K562 (cell line): Measurements from ENCODE around the gene ZNF837. TPM values are rescaled to one million over a fixed set of nuclear protein-coding genes. Genes with fewer than 3 reads are reported as not detected.

Source experiments
- ATAC-seq: fragments of 200-7000 bp; cut with Tn5 transposase; 3 replicates; pipeline ENCODE4 v1.9.1; 2020; ENCODE audit warnings: moderate library complexity
- BruUV-seq: library from RNA; stranded (reverse); fragments of 400-500 nt; replicated peaks from 2 replicates; lab custom pipeline; 2021; lab: Mats Ljungman, UMichigan
- CTCF ChIA-PET: fragments of 300-600 bp; formaldehyde crosslinking; extraction: SDS; loops from one replicate; lab custom pipeline; 2021; ENCODE audit warnings: low intra/inter-chr PET ratio; lab: Yijun Ruan, JAX
- POLR2A ChIA-PET: fragments of 300-600, 350-650 bp; sonication (Branson Sonifier 250); formaldehyde crosslinking; extraction: SDS; loops from one replicate; lab custom pipeline; 2021; ENCODE audit warnings: antibody characterized with exemption, inconsistent platforms; lab: Yijun Ruan, JAX
- DNase-seq, 4 experiments: peaks; one replicate each; pipeline versions ENCODE4 v3.0.0 to v3.0.0-alpha.2; 2011 to 2018; ENCODE audit warnings: low spot score in 3 of 4, mixed read lengths in 3 of 4; ENCODE audit errors: extremely low read depth in 1 of 4
- FAIRE-seq: peaks from 2 replicates; lab custom pipeline; 2011; peaks lifted over from hg19 to GRCh38; lab: Jason Lieb, UNC
- H2AFZ ChIP-seq: 2 replicates; pipeline ENCODE4 v1.6.0; 2011; ENCODE audit warnings: low read depth, low read length, control low read depth, inconsistent platforms
- H3K27ac ChIP-seq: fragments of 200-600 bp; 3 replicates; pipeline ENCODE4 v1.8.0; 2011; ENCODE audit warnings: low read depth, mild to moderate bottlenecking, control low read depth, inconsistent platforms, low read length, moderate library complexity, mixed read lengths; ENCODE audit errors: extremely low read depth
- H3K27me3 ChIP-seq, 2 experiments: fragments of 300-600 bp in 1 of 2; 2 replicates in 1 of 2; 3 replicates in 1 of 2; pipeline versions ENCODE4 v1.6.0 to v1.8.0; 2011; ENCODE audit warnings: inconsistent platforms in 2 of 2, low read length in 2 of 2, mild to moderate bottlenecking in 1 of 2, mixed read lengths in 1 of 2, moderate library complexity in 1 of 2; ENCODE audit not compliant: control insufficient read depth in 2 of 2, insufficient read depth in 2 of 2
- H3K36me3 ChIP-seq: fragments of 300-600 bp; 3 replicates; pipeline ENCODE4 v1.8.0; 2011; ENCODE audit warnings: mild to moderate bottlenecking, low read length, inconsistent platforms; ENCODE audit not compliant: control insufficient read depth, insufficient read depth
- H3K4me1 ChIP-seq, 2 experiments: fragments of 200-600 bp in 1 of 2; replicated peaks in 1 of 2; 2 replicates in 1 of 2; 3 replicates in 1 of 2; pipeline versions ENCODE4 v1.5.1 to v1.8.0; 2011; ENCODE audit warnings: inconsistent platforms in 2 of 2, low read length in 2 of 2, mild to moderate bottlenecking in 1 of 2, mixed read lengths in 1 of 2, moderate library complexity in 1 of 2; ENCODE audit not compliant: control insufficient read depth in 2 of 2, insufficient read depth in 2 of 2
- H3K4me2 ChIP-seq: 2 replicates; pipeline ENCODE4 v1.6.1; 2011; ENCODE audit warnings: low read length, control low read depth, inconsistent platforms, mixed read lengths; ENCODE audit not compliant: insufficient read depth
- H3K4me3 ChIP-seq: fragments of 200-600 bp; sonication (generic), shearing (Covaris generic); 2 replicates; pipeline ENCODE4 v1.5.1; 2016; ENCODE audit warnings: control low read depth, inconsistent platforms
- H3K79me2 ChIP-seq: fragments of 200-600 bp; 3 replicates; pipeline ENCODE4 v1.8.0; 2011; ENCODE audit warnings: low read length, inconsistent platforms; ENCODE audit not compliant: control insufficient read depth, insufficient read depth
- H3K9ac ChIP-seq, 2 experiments: 2 replicates each; pipeline versions ENCODE4 v1.6.0 to v1.6.1; 2011; ENCODE audit warnings: low read depth in 2 of 2, low read length in 2 of 2, control low read depth in 1 of 2, inconsistent platforms in 1 of 2, mild to moderate bottlenecking in 1 of 2, mixed read lengths in 1 of 2; ENCODE audit not compliant: insufficient read depth in 1 of 2
- H3K9me1 ChIP-seq: one replicate; pipeline ENCODE4 v1.6.0; 2011; ENCODE audit warnings: inconsistent platforms, mild to moderate bottlenecking, low read length, moderate library complexity; ENCODE audit not compliant: control insufficient read depth, insufficient read depth
- H3K9me3 ChIP-seq: replicated peaks from 2 replicates; pipeline ENCODE4 v1.5.1; 2011; ENCODE audit warnings: low read depth, low read length, inconsistent platforms; ENCODE audit not compliant: control insufficient read depth, insufficient read depth
- H4K20me1 ChIP-seq: replicated peaks from 2 replicates; pipeline ENCODE4 v1.6.1; 2011; ENCODE audit warnings: low read length, inconsistent platforms, mixed read lengths; ENCODE audit not compliant: control insufficient read depth, insufficient read depth
- ARID4B ChIP-seq: sonication (generic); formaldehyde crosslinking; IDR thresholded peaks from 2 replicates; pipeline ENCODE4 v1.8.0; 2022; ENCODE audit warnings: mild to moderate bottlenecking, missing genetic modification reagents
- CREB5 ChIP-seq: fragments of 250-450 bp; sonication (Bioruptor Pico); IDR thresholded peaks from 2 replicates; pipeline ENCODE4 v1.5.0; 2020; ENCODE audit warnings: mild to moderate bottlenecking
- E2F1 ChIP-seq: sonication (generic); formaldehyde crosslinking; IDR thresholded peaks from 2 replicates; pipeline ENCODE4 v1.8.1; 2023; ENCODE audit warnings: mild to moderate bottlenecking, missing genetic modification reagents, moderate library complexity
- ELF4 ChIP-seq: fragments of 450-650 bp; formaldehyde crosslinking; IDR thresholded peaks from 2 replicates; pipeline ENCODE4 v1.4.0; 2022; ENCODE audit warnings: missing genetic modification characterization
- HLTF ChIP-seq: fragments of 450-650 bp; IDR thresholded peaks from 2 replicates; pipeline ENCODE4 v1.6.1; 2016
- KAT7 ChIP-seq: sonication (generic); formaldehyde crosslinking; IDR thresholded peaks from 2 replicates; pipeline ENCODE4 v1.8.0; 2022; ENCODE audit warnings: missing genetic modification reagents, mild to moderate bottlenecking, borderline replicate concordance
- KDM4B ChIP-seq, 2 experiments: fragments of 450-650 bp in 1 of 2; sonication (generic) in 1 of 2; IDR thresholded peaks; 2 replicates each; pipeline ENCODE4 v1.6.1; 2016 to 2017; ENCODE audit warnings: borderline replicate concordance in 2 of 2, antibody characterized with exemption in 1 of 2, low read depth in 1 of 2, mild to moderate bottlenecking in 1 of 2
- MYNN ChIP-seq, 2 experiments: sonication (generic); formaldehyde crosslinking in 1 of 2; IDR thresholded peaks; 2 replicates each; pipeline versions ENCODE4 v1.5.0 to v1.6.1; 2016 to 2020; ENCODE audit warnings: antibody characterized with exemption in 1 of 2, missing genetic modification reagents in 1 of 2
- POLR2AphosphoS5 ChIP-seq: IDR thresholded peaks from 2 replicates; pipeline ENCODE4 v1.6.1; 2011; ENCODE audit warnings: mild to moderate bottlenecking, low read depth, low read length, moderate library complexity; ENCODE audit not compliant: control insufficient read depth, insufficient read depth
- TAF1 ChIP-seq: IDR thresholded peaks from 2 replicates; pipeline ENCODE4 v1.6.1; 2011; ENCODE audit warnings: mild to moderate bottlenecking, low read length, moderate library complexity; ENCODE audit not compliant: insufficient read depth, control insufficient read depth, severe bottlenecking; ENCODE audit errors: extremely low read depth
- TEAD1 ChIP-seq, 2 experiments: fragments of 450-650 bp in 1 of 2; sonication (generic) in 1 of 2; formaldehyde crosslinking; IDR thresholded peaks; 2 replicates each; pipeline versions ENCODE4 v1.4.0 to v1.8.0; 2020 to 2022; ENCODE audit warnings: mild to moderate bottlenecking in 2 of 2, missing genetic modification reagents in 1 of 2
- ZNF41 ChIP-seq: fragments of 250-450 bp; sonication (Bioruptor Pico); conservative IDR thresholded peaks from 2 replicates; pipeline ENCODE4 v1.4.0; 2020; ENCODE audit warnings: mild to moderate bottlenecking
- WGBS: fragments of 100-300 bp; shearing (Covaris generic); methylation state at CpG from one replicate; pipeline ENCODE4 v1.1.6; 2016; ENCODE audit warnings: low coverage, mixed read lengths; ENCODE audit not compliant: insufficient coverage; ENCODE audit errors: missing lambda C conversion rate; 5-methylcytosine and 5-hydroxymethylcytosine counted together
- in situ Hi-C: fragments of 300-500 bp; cut with MboI; formaldehyde crosslinking; loops from 4 replicates; pipeline ENCODE4 v1.15.0; 2018; ENCODE audit warnings: inconsistent platforms, mixed read lengths
- intact Hi-C: fragments of 100-400 bp; cut with micrococcal nuclease; formaldehyde crosslinking; loops from 2 replicates; pipeline ENCODE4 v1.14.2; 2022
- polyA plus RNA-seq, 8 experiments: library from polyadenylated mRNA; depleted of rRNA in 4 of 8; stranded (reverse) in 5 of 8; unstranded in 3 of 8; fragments of >200 nt; fragmentation: Nextera tagmentation in 2 of 8; fragmentation: Illumina TruSeq in 1 of 8; extraction: Ambion mirVana in 2 of 8; extraction: Trizol in 1 of 8; gene quantifications; 2 replicates each; pipeline versions ENCODE4 v1.2.1 to v1.2.3, GENCODE V29; 2011 to 2014; ENCODE audit warnings: inconsistent platforms in 1 of 8, missing spikeins in 1 of 8
- total RNA-seq, 7 experiments: library from RNA; depleted of rRNA in 6 of 7; stranded (reverse); fragments of >200 nt in 6 of 7; fragmentation: Illumina TruSeq in 2 of 7; extraction: Trizol in 2 of 7; gene quantifications; 2 replicates each; pipeline versions ENCODE4 v1.2.1 to v1.2.3, GENCODE V29; 2011 to 2021; ENCODE audit warnings: low replicate concordance in 1 of 7

ZNF837 gene
- total and polyA plus RNA-seq, 9 of the 15 experiments (the other 6 are each of a cell fraction or from before 2014, with no cell fraction given), result 0.11 to 2.1 (median 0.57) TPM; not detected in 4

- Histone ChIP-seq H3K9me3 (no peaks in the 10 kb centered on the region), H3K4me1 (peaks cover 28 to 46% of the 10 kb centered on the region in 2 experiments), H4K20me1 (no peaks in the 10 kb centered on the region), H3K27ac (peak overlapping the region; percentile 97), H3K27me3 (no peaks in the 10 kb centered on the region), H3K9me1 (no peaks in the 10 kb centered on the region), H3K79me2 (peaks cover 55% of the 10 kb centered on the region), H3K36me3 (peaks cover 15% of the 10 kb centered on the region; the same call in 2 of the 3 replicates), H3K4me3 (peak overlapping the region; percentile 87), H3K9ac (peak overlapping the region; percentile 94 to 97), H2AFZ (peak overlapping the region; percentile 11; the same call in 1 of the 2 replicates), H3K4me2 (peak overlapping the region; percentile 94)
- intact Hi-C loops (loop anchor here (1.0 to 10.0 kb wide), 5 partner anchors 60 to 182 kb away; partner anchors contain the start of genes ZBTB45, ZNF324, ZNF544 and ZNF8), in situ Hi-C loops (no loop called here)
- peak in 1 of 4 experiments; percentile 64 for DNase-seq
- peak; percentile 61 for FAIRE-seq
- POLR2A ChIA-PET, result interaction anchor here (0.6 to 1.4 kb wide), 6 partner anchors 19 to 112 kb away, joined by 3 to 5 read pairs (median 3); no protein-coding TSS in a partner anchor
- 25% methylated on average over 10 of the region's 10 CpGs for WGBS
- CTCF ChIA-PET, result interaction anchor here (1.1 kb wide), 1 partner anchor 112 kb away, joined by 3 read pairs; no protein-coding TSS in a partner anchor
- BruUV-seq, result no TSS peak
- peak; percentile 38 for ATAC-seq
- no peak for TF ChIP-seq CREB5 (CRISPR knock-in tag)
- TF ChIP-seq ZNF41 (CRISPR knock-in tag), result no peak
- TF ChIP-seq KDM4B (IDR thresholded peaks at IDR 0.05; ENCODE audit: borderline replicate concordance in 2 of 2, low read depth in 1 of 2), result no peak
- TF ChIP-seq MYNN (IDR thresholded peaks at IDR 0.05), result peak; percentile 41; the same call in 1 of the 2 replicates
- TF ChIP-seq MYNN (CRISPR knock-in tag; IDR thresholded peaks at IDR 0.05), result no peak
- TF ChIP-seq TAF1, result no peak
- no peak for TF ChIP-seq HLTF
- peak; percentile 96 to 99 for TF ChIP-seq TEAD1 (CRISPR knock-in tag; IDR thresholded peaks at IDR 0.05)
- TF ChIP-seq E2F1 (CRISPR knock-in tag), result peak; percentile 35; the same call in 1 of the 2 replicates
- TF ChIP-seq ARID4B, result 0 out of 2 replicates have a peak, but pooled peaks have one; percentile 48
- TF ChIP-seq POLR2AphosphoS5, result peak; percentile 11; the same call in 1 of the 2 replicates
- TF ChIP-seq ELF4 (CRISPR knock-in tag), result no peak
- TF ChIP-seq KAT7 (CRISPR knock-in tag), result 0 out of 2 replicates have a peak, but pooled peaks have one; percentile 24
Observed at GRCh38 chr19:58406818-58407657, 26.2 kb upstream of the ZNF837 start.
